Subcutaneous preadipocyte (primary cell): Measurements from ENCODE around the gene TUBA3D. TPM values are rescaled to one million over a fixed set of nuclear protein-coding genes. Genes with fewer than 3 reads are reported as not detected.

Source experiments
- total RNA-seq: library from RNA; depleted of rRNA; stranded (reverse); fragments of >200 nt; gene quantifications from 2 replicates; pipeline ENCODE4 v1.2.3, GENCODE V29; 2012

TUBA3D gene
- not detected in 2 replicates for total RNA-seq

GRCh38 chr2:131475831-131476230, at the start of gene TUBA3D:
Gene TUBA3D, plus strand, starts transcription at chr2:131476119. Its CDS starts 81 bp downstream, at chr2:131476200.

GRCh38 chr2:131492015-131492417, 16.1 kb downstream of the TUBA3D start, which contains the start of gene MZT2A:
Gene MZT2A, minus strand, starts transcription at chr2:131492397. Its CDS starts 21 bp downstream, at chr2:131492376.

GRCh38 chr2:131527131-131528001, 51.4 kb downstream of the TUBA3D start, which contains the start of gene CCDC74A:
Gene CCDC74A, plus strand, starts transcription at chr2:131527888. Its CDS starts 83 bp downstream, at chr2:131527971.

Other genes starting within 250 kb of the TUBA3D start
- under 0.01 TPM in 1 of 2 replicates, not detected in the other for gene RAB6D, start 112.0 kb upstream of the TUBA3D start, total RNA-seq
- 45.2 and 89.7 TPM in 2 replicates for gene MZT2A, start 16.3 kb downstream of the TUBA3D start, total RNA-seq
- 5.9 and 6.6 TPM in 2 replicates for gene CCDC74A, start 51.8 kb downstream of the TUBA3D start, total RNA-seq